GM19463 (cell line): ENCODE data around the gene HSF5.

Experiments
- ATAC-seq: cut with Tn5 transposase; IDR thresholded peaks from one replicate; pipeline ENCODE4 v1.9.1; 2021; ENCODE audit warnings: mild to moderate bottlenecking, moderate library complexity; ENCODE audit not compliant: unreplicated experiment

The HSF5 gene

GRCh38 chr17:58373003-58373402 is 115.2 kb downstream of the HSF5 start:
- ATAC-seq, result no peak

DNA sequence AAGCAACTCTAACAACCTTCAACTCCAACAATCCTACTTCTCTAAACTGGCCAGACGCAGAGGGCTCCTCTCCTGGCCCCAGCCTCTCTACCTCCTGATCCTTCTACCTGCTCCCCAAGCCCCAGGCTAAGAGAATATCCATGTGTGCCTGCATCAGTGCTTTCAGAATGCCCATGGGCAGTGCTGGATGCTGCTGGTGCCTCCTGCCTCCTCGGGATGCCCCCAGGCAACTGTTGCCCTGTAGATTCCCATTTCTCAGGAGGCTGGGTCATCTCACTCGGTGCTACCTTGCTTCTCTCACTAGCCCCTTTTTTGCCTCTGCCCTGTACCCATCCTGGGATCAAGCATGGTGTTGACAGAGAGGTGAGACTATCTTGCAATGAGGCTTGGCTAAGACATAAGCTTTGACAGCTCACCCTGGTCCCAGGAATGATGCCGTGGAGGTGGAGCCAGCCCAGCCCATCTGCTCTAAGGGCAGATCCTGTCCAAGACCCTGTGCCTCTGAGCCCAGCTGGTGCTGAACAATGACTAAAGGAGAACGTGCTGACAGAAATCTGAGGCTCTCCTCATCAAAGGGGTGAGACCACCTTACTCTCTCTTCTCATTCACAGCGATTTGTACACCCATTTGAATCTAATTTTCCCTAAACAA is 116.8 kb downstream of the HSF5 start:
- ATAC-seq, result no peak

DNA sequence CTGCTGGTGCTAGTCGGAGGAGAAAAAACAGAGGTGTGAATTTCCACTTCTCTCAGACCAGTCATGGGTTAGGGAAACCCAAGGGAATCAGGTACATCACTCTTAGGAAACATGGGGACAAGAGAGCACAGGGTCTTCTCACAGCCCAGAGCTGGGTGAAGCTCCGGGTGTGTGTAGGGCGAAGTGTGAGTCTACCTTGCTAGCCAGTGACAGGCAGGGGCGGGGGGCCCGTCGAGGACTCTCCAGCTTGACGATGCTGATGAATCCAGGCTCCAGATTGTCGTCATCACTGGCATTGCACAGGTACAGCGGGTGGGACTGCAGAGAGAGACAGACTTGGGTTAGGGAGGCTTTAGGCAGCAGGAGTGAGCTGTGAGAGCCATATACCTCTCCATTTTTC is 117.5 kb downstream of the HSF5 start:
- no peak for ATAC-seq

DNA sequence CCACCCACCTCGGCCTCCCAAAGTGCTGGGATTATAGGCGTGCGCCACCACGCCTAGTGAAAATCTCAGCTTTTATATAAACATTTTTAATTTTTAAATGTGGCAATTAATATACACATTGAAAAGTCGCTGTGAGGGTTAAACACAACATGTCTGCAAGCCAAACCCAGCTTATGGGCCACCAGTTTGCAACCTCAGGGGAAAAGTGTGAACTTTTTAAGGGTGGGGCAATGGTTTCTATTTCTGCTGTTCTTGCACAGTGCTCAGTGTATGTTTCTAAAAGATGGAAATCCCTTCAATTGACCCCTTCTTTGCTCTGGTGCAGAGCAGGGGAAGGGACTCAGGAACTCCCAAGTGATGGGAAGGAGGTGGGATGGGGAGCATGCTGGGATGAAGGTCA is 117.9 kb downstream of the HSF5 start:
- no peak for ATAC-seq
